Mammary epithelial cell (primary cell): ENCODE measurements around the gene ECM1.

Experiments
- EZH2 ChIP-seq: IDR thresholded peaks from 2 replicates; pipeline ENCODE4 v1.6.1; 2012; ENCODE audit warnings: low read length, inconsistent platforms, borderline replicate concordance
- TF ChIP-seq, protein P1 (sequence below), 2 donors: IDR thresholded peaks in 1 of 2; conservative IDR thresholded peaks in 1 of 2; 2 replicates each; pipeline ENCODE4 v1.5.1; 2011 to 2012; ENCODE audit warnings: inconsistent platforms in 2 of 2, low read length in 2 of 2, mild to moderate bottlenecking in 2 of 2, control low read depth in 1 of 2, low read depth in 1 of 2; ENCODE audit not compliant: insufficient read depth in 1 of 2; ENCODE audit errors: extremely low read depth in 1 of 2

DNA sequence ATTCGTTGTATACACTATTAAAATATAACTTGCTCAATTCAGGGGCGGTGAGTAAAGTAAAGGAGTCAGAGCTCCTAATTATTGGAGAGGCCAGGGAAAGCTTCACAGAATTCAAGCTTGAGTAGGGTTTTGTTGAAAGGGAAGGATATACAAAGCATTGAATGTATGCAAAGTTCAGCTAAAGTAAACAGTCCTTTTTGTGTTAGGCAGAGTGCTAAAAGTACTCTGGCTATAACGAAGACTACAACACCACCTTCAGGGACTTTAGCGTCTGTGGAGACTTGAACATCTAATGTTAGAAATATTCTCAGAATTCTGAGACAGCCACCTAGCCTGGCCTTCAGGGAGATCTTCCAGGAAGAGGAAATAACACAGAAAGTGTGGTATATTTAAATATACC is 8.7 kb downstream of the ECM1 start:
- TF ChIP-seq EZH2: no peak
- TF ChIP-seq, protein P1, sequence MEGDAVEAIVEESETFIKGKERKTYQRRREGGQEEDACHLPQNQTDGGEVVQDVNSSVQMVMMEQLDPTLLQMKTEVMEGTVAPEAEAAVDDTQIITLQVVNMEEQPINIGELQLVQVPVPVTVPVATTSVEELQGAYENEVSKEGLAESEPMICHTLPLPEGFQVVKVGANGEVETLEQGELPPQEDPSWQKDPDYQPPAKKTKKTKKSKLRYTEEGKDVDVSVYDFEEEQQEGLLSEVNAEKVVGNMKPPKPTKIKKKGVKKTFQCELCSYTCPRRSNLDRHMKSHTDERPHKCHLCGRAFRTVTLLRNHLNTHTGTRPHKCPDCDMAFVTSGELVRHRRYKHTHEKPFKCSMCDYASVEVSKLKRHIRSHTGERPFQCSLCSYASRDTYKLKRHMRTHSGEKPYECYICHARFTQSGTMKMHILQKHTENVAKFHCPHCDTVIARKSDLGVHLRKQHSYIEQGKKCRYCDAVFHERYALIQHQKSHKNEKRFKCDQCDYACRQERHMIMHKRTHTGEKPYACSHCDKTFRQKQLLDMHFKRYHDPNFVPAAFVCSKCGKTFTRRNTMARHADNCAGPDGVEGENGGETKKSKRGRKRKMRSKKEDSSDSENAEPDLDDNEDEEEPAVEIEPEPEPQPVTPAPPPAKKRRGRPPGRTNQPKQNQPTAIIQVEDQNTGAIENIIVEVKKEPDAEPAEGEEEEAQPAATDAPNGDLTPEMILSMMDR (conservative IDR thresholded peaks at IDR 0.05 in 1 of 2, IDR thresholded peaks at IDR 0.05 in 1 of 2; ENCODE audit: extremely low read depth in 1 of 2, insufficient read depth in 1 of 2, low read depth in 1 of 2, low read length in 2 of 2): no peak
